Gastroesophageal sphincter (tissue), 4 donors: ENCODE data around the gene CDKAL1. TPM values are rescaled to one million over a fixed set of nuclear protein-coding genes. Genes with fewer than 3 reads are reported as not detected.

ENCODE experiments used
- ATAC-seq: fragments of 150-250 bp; one replicate; pipeline ENCODE4 v1.9.1; 2016; ENCODE audit warnings: mild to moderate bottlenecking, moderate library complexity
- H3K27ac ChIP-seq, 4 donors: fragments of 200-600 bp; sonication (generic) in 3 of 4; 1 replicate in 3 of 4; 2 replicates in 1 of 4; pipeline ENCODE4 v1.5.1; 2016 to 2019
- H3K27me3 ChIP-seq: fragments of 200-600 bp; sonication (generic); one replicate; pipeline ENCODE4 v1.5.1; 2019
- H3K36me3 ChIP-seq, 2 donors: fragments of 200-600 bp; sonication (generic); one replicate each; pipeline ENCODE4 v1.5.1; 2019; ENCODE audit warnings: control low read depth in 1 of 2
- H3K4me1 ChIP-seq, 3 donors: fragments of 200-600 bp; sonication (generic); 1 replicate in 2 of 3; 2 replicates in 1 of 3; pipeline ENCODE4 v1.5.1; 2016 to 2019; ENCODE audit warnings: control low read depth in 2 of 3
- H3K4me3 ChIP-seq, 2 donors: fragments of 200-600 bp; sonication (generic); one replicate each; pipeline ENCODE4 v1.5.1; 2019; ENCODE audit warnings: mild to moderate bottlenecking in 1 of 2, moderate library complexity in 1 of 2
- H3K9me3 ChIP-seq, 3 donors: fragments of 200-600 bp; sonication (generic); one replicate each; pipeline ENCODE4 v1.5.1; 2017 to 2019; ENCODE audit warnings: control low read depth in 2 of 3
- EP300 ChIP-seq: sonication (generic); formaldehyde crosslinking; IDR thresholded peaks from one replicate; pipeline ENCODE4 v1.6.1; 2017; ENCODE audit warnings: antibody characterized with exemption, mild to moderate bottlenecking
- POLR2A ChIP-seq, 2 donors: fragments of 450-650 bp; IDR thresholded peaks; one replicate each; pipeline ENCODE4 v1.6.1; 2017; ENCODE audit warnings: antibody characterized with exemption in 2 of 2, mild to moderate bottlenecking in 2 of 2, moderate library complexity in 1 of 2
- POLR2AphosphoS5 ChIP-seq: sonication (generic); formaldehyde crosslinking; IDR thresholded peaks from one replicate; pipeline ENCODE4 v1.6.1; 2017; ENCODE audit warnings: antibody characterized with exemption
- WGBS, 2 donors: methylation state at CpG; one replicate each; pipeline ENCODE4 v1.1.5; 2018; ENCODE audit warnings: low coverage in 1 of 2; 5-methylcytosine and 5-hydroxymethylcytosine counted together
- total RNA-seq, 4 donors: library from RNA; depleted of rRNA; stranded (reverse); fragments of >200 nt; gene quantifications; one replicate each; pipeline ENCODE4 v1.1.0, GENCODE V29; 2016
- TF ChIP-seq, protein P1 (sequence below), 4 experiments: fragments of 200-600 bp in 2 of 4; fragments of 450-650 bp in 2 of 4; sonication (generic) in 1 of 4; IDR thresholded peaks; one replicate each; pipeline ENCODE4 v1.5.1; 2017 to 2019; ENCODE audit warnings: antibody characterized with exemption in 4 of 4, mild to moderate bottlenecking in 2 of 4, moderate library complexity in 2 of 4

The CDKAL1 gene
- total RNA-seq, 4 donors from 2014 or later: 10.9 to 17.9 (median 15.0) TPM

DNA sequence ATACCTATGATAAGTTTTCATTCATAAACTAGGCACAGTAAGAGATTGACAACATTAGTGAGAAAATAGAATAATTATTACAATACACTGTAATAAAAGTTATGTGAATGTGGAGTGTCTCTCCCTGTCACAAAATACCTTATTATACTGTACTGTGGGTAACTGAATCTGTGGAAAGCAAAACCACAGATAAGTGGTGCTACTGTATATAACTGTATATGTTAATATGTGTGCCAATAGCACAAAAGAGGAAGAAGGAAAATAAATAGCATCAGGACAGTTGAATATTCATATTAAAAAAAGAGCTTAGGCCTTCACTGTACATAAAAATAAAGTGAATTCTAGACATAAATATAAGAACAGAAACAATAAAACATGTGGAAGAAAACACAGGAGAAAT lies 243.5 kb downstream of the CDKAL1 start:
- H3K9me3 ChIP-seq: no peaks in the 10 kb centered on the region
- no peak overlapping the region for H3K4me3 ChIP-seq
- no peak for TF ChIP-seq EP300
- no peak for TF ChIP-seq POLR2AphosphoS5
- TF ChIP-seq, protein P1, sequence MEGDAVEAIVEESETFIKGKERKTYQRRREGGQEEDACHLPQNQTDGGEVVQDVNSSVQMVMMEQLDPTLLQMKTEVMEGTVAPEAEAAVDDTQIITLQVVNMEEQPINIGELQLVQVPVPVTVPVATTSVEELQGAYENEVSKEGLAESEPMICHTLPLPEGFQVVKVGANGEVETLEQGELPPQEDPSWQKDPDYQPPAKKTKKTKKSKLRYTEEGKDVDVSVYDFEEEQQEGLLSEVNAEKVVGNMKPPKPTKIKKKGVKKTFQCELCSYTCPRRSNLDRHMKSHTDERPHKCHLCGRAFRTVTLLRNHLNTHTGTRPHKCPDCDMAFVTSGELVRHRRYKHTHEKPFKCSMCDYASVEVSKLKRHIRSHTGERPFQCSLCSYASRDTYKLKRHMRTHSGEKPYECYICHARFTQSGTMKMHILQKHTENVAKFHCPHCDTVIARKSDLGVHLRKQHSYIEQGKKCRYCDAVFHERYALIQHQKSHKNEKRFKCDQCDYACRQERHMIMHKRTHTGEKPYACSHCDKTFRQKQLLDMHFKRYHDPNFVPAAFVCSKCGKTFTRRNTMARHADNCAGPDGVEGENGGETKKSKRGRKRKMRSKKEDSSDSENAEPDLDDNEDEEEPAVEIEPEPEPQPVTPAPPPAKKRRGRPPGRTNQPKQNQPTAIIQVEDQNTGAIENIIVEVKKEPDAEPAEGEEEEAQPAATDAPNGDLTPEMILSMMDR (IDR thresholded peaks at IDR 0.05): no peak
- TF ChIP-seq POLR2A (IDR thresholded peaks at IDR 0.05): no peak
- no peak for ATAC-seq
- peaks cover 0 to 17% of the 10 kb centered on the region in 2 donors for H3K36me3 ChIP-seq
- no peaks in the 10 kb centered on the region for H3K4me1 ChIP-seq
- no peaks in the 10 kb centered on the region for H3K27me3 ChIP-seq
- no peak overlapping the region for H3K27ac ChIP-seq

- Histone ChIP-seq H3K9me3 (no peaks in the 10 kb centered on the region), H3K4me1 (no peaks in the 10 kb centered on the region), H3K36me3 (peaks cover 0 to 23% of the 10 kb centered on the region in 2 donors), H3K4me3 (no peak overlapping the region), H3K27ac (no peak overlapping the region), H3K27me3 (no peaks in the 10 kb centered on the region)
- WGBS, 2 donors: 92 to 96% methylated on average over 4 to 5 of the region's 5 CpGs
- TF ChIP-seq, protein P1 (IDR thresholded peaks at IDR 0.05): no peak
- TF ChIP-seq POLR2AphosphoS5: no peak
- no peak for TF ChIP-seq EP300
- TF ChIP-seq POLR2A (IDR thresholded peaks at IDR 0.05): no peak
- ATAC-seq: no peak
These were observed 244.2 kb downstream of the CDKAL1 start for GRCh38 chr6:20778459-20778858.

GRCh38 chr6:20778912-20779311 lies 244.7 kb downstream of the CDKAL1 start:
- Histone ChIP-seq H3K4me1 (no peaks in the 10 kb centered on the region), H3K27ac (no peak overlapping the region), H3K4me3 (no peak overlapping the region), H3K36me3 (peaks cover 0 to 28% of the 10 kb centered on the region in 2 donors), H3K27me3 (no peaks in the 10 kb centered on the region), H3K9me3 (no peaks in the 10 kb centered on the region)
- ATAC-seq: no peak
- no peak for TF ChIP-seq POLR2AphosphoS5
- TF ChIP-seq, protein P1 (IDR thresholded peaks at IDR 0.05): no peak
- TF ChIP-seq EP300: no peak
- no peak for TF ChIP-seq POLR2A (IDR thresholded peaks at IDR 0.05)
- 94 to 95% methylated on average over 6 of the region's 6 CpGs for WGBS, 2 donors

- Histone ChIP-seq H3K36me3 (no peaks in the 10 kb centered on the region), H3K4me1 (no peaks in the 10 kb centered on the region), H3K4me3 (no peak overlapping the region), H3K9me3 (no peaks in the 10 kb centered on the region), H3K27ac (no peak overlapping the region), H3K27me3 (no peaks in the 10 kb centered on the region)
- TF ChIP-seq EP300: no peak
- TF ChIP-seq, protein P1 (IDR thresholded peaks at IDR 0.05): peak in 1 of 4 experiments; percentile 7
- ATAC-seq: no peak
- WGBS, 2 donors: 76 to 86% methylated on average over 3 of the region's 3 CpGs
These were observed 254.9 kb downstream of the CDKAL1 start for GRCh38 chr6:20789162-20789561.

- no peaks in the 10 kb centered on the region for H3K27me3 ChIP-seq
- H3K36me3 ChIP-seq: no peaks in the 10 kb centered on the region
- H3K27ac ChIP-seq: no peak overlapping the region
- TF ChIP-seq, protein P1 (IDR thresholded peaks at IDR 0.05): no peak
- no peak for TF ChIP-seq POLR2A (IDR thresholded peaks at IDR 0.05)
- no peak for TF ChIP-seq EP300
- H3K4me1 ChIP-seq: no peaks in the 10 kb centered on the region
- no peak overlapping the region for H3K4me3 ChIP-seq
- ATAC-seq: no peak
- 62 to 80% methylated on average over 2 to 6 of the region's 9 CpGs for WGBS, 2 donors
- no peaks in the 10 kb centered on the region for H3K9me3 ChIP-seq
These were observed 256.0 kb downstream of the CDKAL1 start for GRCh38 chr6:20790032-20790791.
